Measurements from ENCODE around the gene METTL3.

The METTL3 gene

GRCh38 chr14:21455912-21456667 is 55.0 kb downstream of the METTL3 start, which contains the start of gene CHD8:
CHD8 (minus strand) TSS chr14:21456123; CDS start chr14:21431643, 24,480 bp downstream.
- DNase-seq (ENCODE audit: insufficient read length) (peak; percentile 94), FAIRE-seq (peak; percentile 99)
- TF ChIP-seq POLR2AphosphoS5 (IDR thresholded peaks at IDR 0.05; ENCODE audit: low read depth, low read length), result peak; percentile 91
- peak; percentile 91 for TF ChIP-seq POLR2A (IDR thresholded peaks at IDR 0.05; ENCODE audit: low read depth, low read length)
- TF ChIP-seq TAF1 (IDR thresholded peaks at IDR 0.05; ENCODE audit: borderline replicate concordance, low read depth, low read length), result peak; percentile 75

- DNase-seq (ENCODE audit: insufficient read length) (no peak), FAIRE-seq (no peak)
- TF ChIP-seq TAF1 (IDR thresholded peaks at IDR 0.05; ENCODE audit: borderline replicate concordance, low read depth, low read length), result no peak
- TF ChIP-seq POLR2AphosphoS5 (IDR thresholded peaks at IDR 0.05; ENCODE audit: low read depth, low read length), result no peak
- TF ChIP-seq POLR2A (IDR thresholded peaks at IDR 0.05; ENCODE audit: low read depth, low read length), result no peak
Observed at GRCh38 chr14:21455592-21455911, 55.6 kb downstream of the METTL3 start.

GRCh38 chr14:21454843-21455544 is 56.1 kb downstream of the METTL3 start:
- TF ChIP-seq POLR2AphosphoS5 (IDR thresholded peaks at IDR 0.05; ENCODE audit: low read depth, low read length) (no peak), POLR2A (IDR thresholded peaks at IDR 0.05; ENCODE audit: low read depth, low read length) (no peak), TAF1 (IDR thresholded peaks at IDR 0.05; ENCODE audit: borderline replicate concordance, low read depth, low read length) (no peak)
- FAIRE-seq (no peak), DNase-seq (ENCODE audit: insufficient read length) (no peak)

GRCh38 chr14:21449899-21450216 is 61.3 kb downstream of the METTL3 start:
- DNase-seq (ENCODE audit: insufficient read length), result no peak
- no peak for TF ChIP-seq POLR2A (IDR thresholded peaks at IDR 0.05; ENCODE audit: low read depth, low read length)
- no peak for TF ChIP-seq POLR2AphosphoS5 (IDR thresholded peaks at IDR 0.05; ENCODE audit: low read depth, low read length)
- no peak for TF ChIP-seq TAF1 (IDR thresholded peaks at IDR 0.05; ENCODE audit: borderline replicate concordance, low read depth, low read length)
- FAIRE-seq, result no peak
